SK-N-SH treated with all-trans-retinoic acid at 6 μM for 48 hours (cell line): ENCODE results near the gene HES3.

Experiments used
- ARNTL ChIP-seq: fragments of 450-650 bp; formaldehyde crosslinking; IDR thresholded peaks from 2 replicates; pipeline ENCODE4 v1.5.0; 2020; ENCODE audit warnings: low read depth, mild to moderate bottlenecking, moderate library complexity, borderline replicate concordance
- BACH2 ChIP-seq: fragments of 250-450 bp; sonication (Bioruptor Pico); IDR thresholded peaks from 2 replicates; pipeline ENCODE4 v1.9.0; 2021; ENCODE audit warnings: mild to moderate bottlenecking, borderline replicate concordance
- CREB5 ChIP-seq: fragments of 250-450 bp; sonication (Bioruptor Pico); IDR thresholded peaks from 2 replicates; pipeline ENCODE4 v1.5.1; 2020; ENCODE audit warnings: low read depth, mild to moderate bottlenecking, moderate library complexity
- ESRRG ChIP-seq: fragments of 250-450 bp; sonication (Bioruptor Pico); IDR thresholded peaks from 2 replicates; pipeline ENCODE4 v1.6.1; 2021; ENCODE audit warnings: mild to moderate bottlenecking
- GLIS3 ChIP-seq: fragments of 250-450 bp; sonication (Bioruptor Pico); IDR thresholded peaks from 2 replicates; pipeline ENCODE4 v1.5.0; 2020; ENCODE audit warnings: mild to moderate bottlenecking, moderate library complexity
- PATZ1 ChIP-seq: fragments of 250-450 bp; sonication (Bioruptor Pico); IDR thresholded peaks from 2 replicates; pipeline ENCODE4 v1.8.0; 2020; ENCODE audit warnings: mild to moderate bottlenecking, moderate library complexity, borderline replicate concordance
- RARB ChIP-seq: fragments of 250-450 bp; sonication (Bioruptor Pico); IDR thresholded peaks from 2 replicates; pipeline ENCODE4 v1.8.0; 2021; ENCODE audit warnings: mild to moderate bottlenecking, moderate library complexity
- ZFP3 ChIP-seq: fragments of 250-450 bp; sonication (Bioruptor Pico); IDR thresholded peaks from 2 replicates; pipeline ENCODE4 v1.5.0; 2020; ENCODE audit warnings: mild to moderate bottlenecking, moderate library complexity
- ZNF8 ChIP-seq: fragments of 450-650 bp; formaldehyde crosslinking; IDR thresholded peaks from 2 replicates; pipeline ENCODE4 v1.5.0; 2020; ENCODE audit warnings: mild to moderate bottlenecking, moderate library complexity
- TF ChIP-seq, protein P1 (sequence below): fragments of 250-450 bp; sonication (Bioruptor Pico); IDR thresholded peaks from 2 replicates; pipeline ENCODE4 v1.5.0; 2020; ENCODE audit warnings: mild to moderate bottlenecking, moderate library complexity

- TF ChIP-seq, protein P1, sequence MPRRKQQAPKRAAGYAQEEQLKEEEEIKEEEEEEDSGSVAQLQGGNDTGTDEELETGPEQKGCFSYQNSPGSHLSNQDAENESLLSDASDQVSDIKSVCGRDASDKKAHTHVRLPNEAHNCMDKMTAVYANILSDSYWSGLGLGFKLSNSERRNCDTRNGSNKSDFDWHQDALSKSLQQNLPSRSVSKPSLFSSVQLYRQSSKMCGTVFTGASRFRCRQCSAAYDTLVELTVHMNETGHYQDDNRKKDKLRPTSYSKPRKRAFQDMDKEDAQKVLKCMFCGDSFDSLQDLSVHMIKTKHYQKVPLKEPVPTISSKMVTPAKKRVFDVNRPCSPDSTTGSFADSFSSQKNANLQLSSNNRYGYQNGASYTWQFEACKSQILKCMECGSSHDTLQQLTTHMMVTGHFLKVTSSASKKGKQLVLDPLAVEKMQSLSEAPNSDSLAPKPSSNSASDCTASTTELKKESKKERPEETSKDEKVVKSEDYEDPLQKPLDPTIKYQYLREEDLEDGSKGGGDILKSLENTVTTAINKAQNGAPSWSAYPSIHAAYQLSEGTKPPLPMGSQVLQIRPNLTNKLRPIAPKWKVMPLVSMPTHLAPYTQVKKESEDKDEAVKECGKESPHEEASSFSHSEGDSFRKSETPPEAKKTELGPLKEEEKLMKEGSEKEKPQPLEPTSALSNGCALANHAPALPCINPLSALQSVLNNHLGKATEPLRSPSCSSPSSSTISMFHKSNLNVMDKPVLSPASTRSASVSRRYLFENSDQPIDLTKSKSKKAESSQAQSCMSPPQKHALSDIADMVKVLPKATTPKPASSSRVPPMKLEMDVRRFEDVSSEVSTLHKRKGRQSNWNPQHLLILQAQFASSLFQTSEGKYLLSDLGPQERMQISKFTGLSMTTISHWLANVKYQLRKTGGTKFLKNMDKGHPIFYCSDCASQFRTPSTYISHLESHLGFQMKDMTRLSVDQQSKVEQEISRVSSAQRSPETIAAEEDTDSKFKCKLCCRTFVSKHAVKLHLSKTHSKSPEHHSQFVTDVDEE (CRISPR knock-in tag) = no peak
- TF ChIP-seq ZFP3 (no peak), ESRRG (CRISPR knock-in tag) (no peak), PATZ1 (CRISPR knock-in tag) (no peak), BACH2 (no peak), RARB (no peak), CREB5 (CRISPR knock-in tag) (no peak), ZNF8 (CRISPR knock-in tag) (no peak), ARNTL (no peak), GLIS3 (CRISPR knock-in tag) (no peak)
These were observed 26.4 kb downstream of the HES3 start for GRCh38 chr1:6270401-6270800.
